Endometrium (tissue), 2 donors: ENCODE data around the gene DRG2.

Experiments
- FAIRE-seq: peaks from 2 replicates; lab custom pipeline; 2012; peaks lifted over from hg19 to GRCh38; lab: Jason Lieb, UNC
- donor health status: control.
- donor health status: control.

Gene DRG2

GRCh38 chr17:18074566-18075272 lies 13.0 kb upstream of the DRG2 start:
- no peak for FAIRE-seq

GRCh38 chr17:18076936-18077335 lies 10.8 kb upstream of the DRG2 start:
- no peak for FAIRE-seq

- no peak for FAIRE-seq
Observed at GRCh38 chr17:18079543-18079942, 8.2 kb upstream of the DRG2 start.

GRCh38 chr17:18084256-18084655 lies 3.5 kb upstream of the DRG2 start:
- FAIRE-seq = no peak

GRCh38 chr17:18089613-18090012 lies 1.9 kb downstream of the DRG2 start:
- FAIRE-seq = no peak

GRCh38 chr17:18093616-18094408 lies 6.1 kb downstream of the DRG2 start:
- FAIRE-seq = no peak

- FAIRE-seq = no peak
Observed at GRCh38 chr17:18094409-18094807, 6.7 kb downstream of the DRG2 start.

GRCh38 chr17:18099516-18099915 lies 11.8 kb downstream of the DRG2 start:
- FAIRE-seq = no peak

- FAIRE-seq = no peak
Observed at GRCh38 chr17:18100616-18101015, 12.9 kb downstream of the DRG2 start.

GRCh38 chr17:18101828-18102227 lies 14.1 kb downstream of the DRG2 start:
- no peak for FAIRE-seq

- FAIRE-seq = no peak
Observed at GRCh38 chr17:18102640-18103039, 14.9 kb downstream of the DRG2 start.

GRCh38 chr17:18105027-18105426 lies 17.3 kb downstream of the DRG2 start:
- FAIRE-seq = no peak

- no peak for FAIRE-seq
Observed at GRCh38 chr17:18105595-18105994, 17.8 kb downstream of the DRG2 start.

GRCh38 chr17:18106211-18106610 lies 18.5 kb downstream of the DRG2 start:
- no peak for FAIRE-seq

GRCh38 chr17:18107061-18107790 lies 19.5 kb downstream of the DRG2 start:
- no peak for FAIRE-seq

GRCh38 chr17:18107971-18108370 lies 20.2 kb downstream of the DRG2 start:
- FAIRE-seq = no peak

- FAIRE-seq = no peak
Observed at GRCh38 chr17:18108401-18109312, 20.9 kb downstream of the DRG2 start, which contains the start of gene MYO15A. MYO15A (plus strand) TSS chr17:18108756; CDS start chr17:18118801, 10,045 bp downstream.

GRCh38 chr17:18109935-18110485 lies 22.3 kb downstream of the DRG2 start:
- FAIRE-seq = no peak

- FAIRE-seq = no peak
Observed at GRCh38 chr17:18110636-18111145, 22.9 kb downstream of the DRG2 start.

GRCh38 chr17:18111330-18111971 lies 23.7 kb downstream of the DRG2 start:
- no peak for FAIRE-seq

- FAIRE-seq = no peak
Observed at GRCh38 chr17:18115517-18115916, 27.8 kb downstream of the DRG2 start.
